Measurements from ENCODE around the gene CDKN2B-AS1. TPM values are rescaled to one million over a fixed set of nuclear protein-coding genes. Genes with fewer than 3 reads are reported as not detected.

Gene CDKN2B-AS1
- total RNA-seq, 1 experiment from 2014 or later: not detected

DNA sequence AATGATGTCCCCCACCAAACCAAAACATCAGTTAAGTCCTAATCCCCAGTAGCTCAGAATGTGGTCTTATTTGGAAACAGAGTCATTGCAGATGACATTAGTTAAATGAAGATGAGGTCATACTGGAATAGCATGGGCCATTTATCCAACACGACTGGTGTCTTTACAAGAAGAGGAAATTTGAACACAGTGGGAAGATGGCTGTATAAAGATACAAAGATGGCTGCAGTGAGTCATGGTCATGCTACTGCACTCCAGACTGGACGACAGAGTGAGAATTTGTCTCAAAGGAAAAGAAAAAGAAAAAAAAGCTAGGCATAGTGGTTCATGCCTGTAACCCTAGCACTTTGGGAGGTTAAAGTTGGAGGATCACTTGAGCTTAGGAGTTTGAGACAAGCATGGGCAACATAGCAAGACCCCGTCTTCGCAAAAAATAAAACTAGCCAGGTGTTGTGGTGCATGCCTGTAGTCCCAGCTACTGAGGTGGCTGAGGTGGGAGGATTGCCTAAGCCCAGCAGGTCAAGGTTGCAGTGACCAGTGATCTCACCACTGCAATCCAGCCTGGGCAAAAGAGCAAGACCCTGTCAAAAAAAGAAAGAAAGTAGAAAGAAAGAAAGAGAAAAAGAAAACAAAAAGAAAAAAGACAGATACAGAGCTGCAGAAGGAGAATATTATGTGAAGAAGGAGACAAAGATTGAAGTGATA is 144.5 kb downstream of the CDKN2B-AS1 start:
- intact Hi-C loops (cut with micrococcal nuclease): no loop called here
- no TSS peak for BruUV-seq (replicated peaks)
- ChIA-PET CTCF (no interaction called here), POLR2A (no interaction called here)
- TF ChIP-seq, protein P1, sequence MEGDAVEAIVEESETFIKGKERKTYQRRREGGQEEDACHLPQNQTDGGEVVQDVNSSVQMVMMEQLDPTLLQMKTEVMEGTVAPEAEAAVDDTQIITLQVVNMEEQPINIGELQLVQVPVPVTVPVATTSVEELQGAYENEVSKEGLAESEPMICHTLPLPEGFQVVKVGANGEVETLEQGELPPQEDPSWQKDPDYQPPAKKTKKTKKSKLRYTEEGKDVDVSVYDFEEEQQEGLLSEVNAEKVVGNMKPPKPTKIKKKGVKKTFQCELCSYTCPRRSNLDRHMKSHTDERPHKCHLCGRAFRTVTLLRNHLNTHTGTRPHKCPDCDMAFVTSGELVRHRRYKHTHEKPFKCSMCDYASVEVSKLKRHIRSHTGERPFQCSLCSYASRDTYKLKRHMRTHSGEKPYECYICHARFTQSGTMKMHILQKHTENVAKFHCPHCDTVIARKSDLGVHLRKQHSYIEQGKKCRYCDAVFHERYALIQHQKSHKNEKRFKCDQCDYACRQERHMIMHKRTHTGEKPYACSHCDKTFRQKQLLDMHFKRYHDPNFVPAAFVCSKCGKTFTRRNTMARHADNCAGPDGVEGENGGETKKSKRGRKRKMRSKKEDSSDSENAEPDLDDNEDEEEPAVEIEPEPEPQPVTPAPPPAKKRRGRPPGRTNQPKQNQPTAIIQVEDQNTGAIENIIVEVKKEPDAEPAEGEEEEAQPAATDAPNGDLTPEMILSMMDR (IDR thresholded peaks at IDR 0.05; ENCODE audit: unreplicated experiment): no peak
- Mint-ChIP-seq H3K36me3 (ENCODE audit: insufficient read depth, unreplicated experiment) (no peaks in the 10 kb centered on the region), H3K9me3 (ENCODE audit: unreplicated experiment) (no peaks in the 10 kb centered on the region), H3K27ac (ENCODE audit: low read depth, unreplicated experiment) (no peak overlapping the region), H3K4me3 (ENCODE audit: unreplicated experiment) (no peak overlapping the region), H3K27me3 (ENCODE audit: insufficient read depth, unreplicated experiment) (no peaks in the 10 kb centered on the region), H3K4me1 (ENCODE audit: insufficient read depth, unreplicated experiment) (no peaks in the 10 kb centered on the region)
- no peak for DNase-seq (ENCODE audit: unreplicated experiment)

DNA sequence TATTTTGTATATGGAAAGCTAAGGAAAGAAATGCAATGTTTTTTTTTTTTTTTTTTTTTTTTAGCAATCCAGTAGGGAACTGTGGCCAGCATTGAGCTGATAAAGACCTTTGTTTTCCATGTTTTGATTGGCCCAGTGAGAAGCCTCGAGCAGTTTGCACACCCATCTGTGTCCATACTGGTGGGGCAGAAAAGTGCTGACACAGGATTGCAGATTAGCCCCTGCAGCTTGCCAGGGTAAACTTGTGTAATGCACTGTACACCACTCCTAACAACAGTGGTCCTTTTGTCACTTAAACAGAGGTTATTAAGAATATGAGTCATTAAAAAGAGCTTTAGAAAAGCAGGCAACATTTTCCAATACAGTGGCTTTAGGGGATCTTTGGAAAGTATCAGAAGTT is 147.3 kb downstream of the CDKN2B-AS1 start:
- H3K27ac Mint-ChIP-seq (ENCODE audit: low read depth, unreplicated experiment): no peak overlapping the region
- no peaks in the 10 kb centered on the region for H3K4me1 Mint-ChIP-seq (ENCODE audit: insufficient read depth, unreplicated experiment)
- DNase-seq (ENCODE audit: unreplicated experiment): no peak
- H3K36me3 Mint-ChIP-seq (ENCODE audit: insufficient read depth, unreplicated experiment): no peaks in the 10 kb centered on the region
- ChIA-PET CTCF (no interaction called here), POLR2A (no interaction called here)
- intact Hi-C loops (cut with micrococcal nuclease): no loop called here
- H3K27me3 Mint-ChIP-seq (ENCODE audit: insufficient read depth, unreplicated experiment): no peaks in the 10 kb centered on the region
- no peak overlapping the region for H3K4me3 Mint-ChIP-seq (ENCODE audit: unreplicated experiment)
- TF ChIP-seq, protein P1 (IDR thresholded peaks at IDR 0.05; ENCODE audit: unreplicated experiment): no peak
- BruUV-seq (replicated peaks): no TSS peak
- no peaks in the 10 kb centered on the region for H3K9me3 Mint-ChIP-seq (ENCODE audit: unreplicated experiment)

DNA sequence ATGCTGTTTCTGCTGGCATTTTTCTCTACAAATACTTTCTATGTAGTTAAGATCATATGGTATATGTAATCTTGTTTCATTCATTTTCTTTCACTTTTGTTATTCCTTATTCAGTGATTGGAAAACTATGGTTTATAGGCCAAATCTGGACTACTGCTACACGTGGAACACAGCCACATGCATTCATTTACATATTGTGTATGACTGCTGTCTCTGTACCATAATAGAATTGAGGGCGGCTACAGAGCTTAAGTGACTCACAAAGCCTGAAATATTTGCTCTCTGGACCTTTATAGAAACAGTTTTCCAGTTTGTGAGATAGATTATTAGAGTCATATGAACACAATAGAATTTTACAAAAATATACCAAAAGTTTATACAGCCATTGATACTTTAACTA is 148.1 kb downstream of the CDKN2B-AS1 start:
- no peak for DNase-seq (ENCODE audit: unreplicated experiment)
- no peaks in the 10 kb centered on the region for H3K27me3 Mint-ChIP-seq (ENCODE audit: insufficient read depth, unreplicated experiment)
- POLR2A ChIA-PET: no interaction called here

DNA sequence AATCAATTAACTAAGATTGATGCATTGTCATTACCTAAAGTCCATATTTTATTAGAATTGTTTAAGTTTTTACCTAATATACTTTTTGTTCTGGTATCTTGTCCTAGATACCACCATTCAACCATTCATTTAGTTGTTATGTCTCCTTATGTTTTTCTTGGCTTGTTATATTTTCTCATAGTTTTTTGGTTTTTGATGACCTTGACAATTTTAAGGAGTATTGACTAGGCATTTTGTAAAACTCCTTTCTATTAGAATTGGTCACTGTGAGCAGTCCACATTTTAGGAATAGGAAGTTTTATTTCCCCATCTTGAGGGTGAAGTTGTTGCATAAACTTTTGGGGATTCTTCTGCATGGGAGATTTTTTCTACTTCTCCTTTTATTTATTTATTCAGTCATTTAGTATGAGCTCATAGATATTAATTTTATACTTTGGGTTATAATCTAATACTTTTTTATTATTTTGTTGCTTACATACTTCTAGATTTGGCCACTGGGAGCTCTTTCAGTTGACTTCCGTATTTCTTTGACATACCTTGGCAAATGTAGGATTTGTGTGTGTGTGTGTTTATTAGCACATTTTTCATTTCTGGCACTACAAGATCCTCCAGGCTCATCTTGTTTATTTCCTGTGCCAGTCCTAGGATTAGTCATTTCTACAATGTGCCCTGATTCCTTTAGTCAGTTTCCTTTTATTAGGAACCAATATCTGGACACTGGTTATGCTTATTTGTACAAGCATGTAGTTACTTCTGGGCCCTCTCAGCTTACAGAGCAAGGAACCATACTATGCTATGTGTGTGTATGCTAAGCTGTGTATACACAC is 149.4 kb downstream of the CDKN2B-AS1 start:
- TF ChIP-seq, protein P1 (IDR thresholded peaks at IDR 0.05; ENCODE audit: unreplicated experiment): no peak
- no peak overlapping the region for H3K27ac Mint-ChIP-seq (ENCODE audit: low read depth, unreplicated experiment)
- intact Hi-C loops (cut with micrococcal nuclease): no loop called here
- ChIA-PET POLR2A (no interaction called here), CTCF (no interaction called here)
- H3K9me3 Mint-ChIP-seq (ENCODE audit: unreplicated experiment): no peaks in the 10 kb centered on the region
- BruUV-seq (replicated peaks): no TSS peak
- no peaks in the 10 kb centered on the region for H3K4me1 Mint-ChIP-seq (ENCODE audit: insufficient read depth, unreplicated experiment)
- no peaks in the 10 kb centered on the region for H3K27me3 Mint-ChIP-seq (ENCODE audit: insufficient read depth, unreplicated experiment)
- no peak overlapping the region for H3K4me3 Mint-ChIP-seq (ENCODE audit: unreplicated experiment)
- no peaks in the 10 kb centered on the region for H3K36me3 Mint-ChIP-seq (ENCODE audit: insufficient read depth, unreplicated experiment)
- DNase-seq (ENCODE audit: unreplicated experiment): no peak

More for the DNA sequence above, 148.1 kb downstream of the CDKN2B-AS1 start:
- Mint-ChIP-seq H3K4me3 (ENCODE audit: unreplicated experiment) (no peak overlapping the region), H3K36me3 (ENCODE audit: insufficient read depth, unreplicated experiment) (no peaks in the 10 kb centered on the region), H3K9me3 (ENCODE audit: unreplicated experiment) (no peaks in the 10 kb centered on the region), H3K27ac (ENCODE audit: low read depth, unreplicated experiment) (no peak overlapping the region), H3K4me1 (ENCODE audit: insufficient read depth, unreplicated experiment) (no peaks in the 10 kb centered on the region)
- BruUV-seq (replicated peaks): no TSS peak
- intact Hi-C loops (cut with micrococcal nuclease): no loop called here
- CTCF ChIA-PET: no interaction called here
- TF ChIP-seq, protein P1 (IDR thresholded peaks at IDR 0.05; ENCODE audit: unreplicated experiment): no peak
